HCEC 1CT (cell line): ENCODE data around the gene YJEFN3.

Experiments
- DNase-seq: peaks from one replicate; pipeline ENCODE4 v3.0.0-alpha.2; 2017

YJEFN3 gene

DNA sequence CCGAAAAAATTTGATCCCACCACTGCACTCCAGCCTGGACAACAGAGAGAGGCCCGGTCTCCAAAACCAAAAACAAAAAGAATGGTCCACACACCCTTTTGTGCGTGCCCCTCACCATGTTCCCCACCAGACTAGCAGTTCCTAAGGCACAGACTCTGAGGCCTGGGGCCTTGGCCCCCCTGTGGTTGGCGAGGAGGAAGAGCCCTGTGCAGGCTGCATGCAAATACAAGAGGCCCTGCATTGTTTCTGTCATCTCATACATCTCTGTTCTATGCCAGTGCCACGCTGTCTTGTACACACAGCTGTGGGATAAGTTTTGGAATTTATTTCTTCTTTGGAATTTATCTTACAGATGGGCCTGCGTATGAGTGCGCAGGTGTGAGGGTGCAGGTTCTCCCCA, 4.7 kb upstream of the YJEFN3 start:
- DNase-seq = no peak

DNA sequence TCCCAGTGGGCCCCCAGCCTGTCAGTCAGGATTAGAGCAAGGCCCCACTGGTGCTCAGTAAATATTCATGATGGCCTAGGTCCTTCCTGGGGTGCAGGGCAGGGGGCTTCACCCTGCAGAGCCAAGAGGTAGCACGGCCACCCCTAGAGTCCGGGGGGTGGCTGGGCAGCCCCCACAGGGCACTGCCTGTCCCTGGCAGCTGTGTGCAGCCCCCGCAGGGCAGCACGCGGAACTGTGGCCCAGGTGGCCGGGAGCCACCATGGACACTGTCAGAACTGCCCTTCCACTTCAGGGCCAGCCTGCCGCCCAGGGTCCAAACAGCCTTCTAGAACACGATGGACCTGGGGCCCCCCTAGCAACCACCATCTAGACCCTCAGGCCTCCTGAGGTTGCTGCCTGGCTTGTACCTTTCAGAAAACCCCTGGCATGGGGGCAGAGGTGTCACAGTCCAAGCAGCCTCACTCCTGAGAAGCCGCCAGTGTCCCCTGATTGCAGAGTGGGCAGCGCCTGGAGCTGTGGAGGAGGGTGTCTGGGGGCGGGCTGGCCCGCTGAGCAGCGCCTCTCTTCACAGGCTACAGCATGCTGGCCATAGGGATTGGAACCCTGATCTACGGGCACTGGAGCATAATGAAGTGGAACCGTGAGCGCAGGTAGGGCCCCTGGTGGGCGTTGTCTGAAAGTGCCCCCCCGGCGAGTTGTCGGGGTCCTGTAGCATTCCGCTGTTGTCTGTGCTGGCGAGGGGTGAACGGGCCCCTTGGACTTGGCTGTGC, 2.9 kb upstream of the YJEFN3 start:
- no peak for DNase-seq

DNA sequence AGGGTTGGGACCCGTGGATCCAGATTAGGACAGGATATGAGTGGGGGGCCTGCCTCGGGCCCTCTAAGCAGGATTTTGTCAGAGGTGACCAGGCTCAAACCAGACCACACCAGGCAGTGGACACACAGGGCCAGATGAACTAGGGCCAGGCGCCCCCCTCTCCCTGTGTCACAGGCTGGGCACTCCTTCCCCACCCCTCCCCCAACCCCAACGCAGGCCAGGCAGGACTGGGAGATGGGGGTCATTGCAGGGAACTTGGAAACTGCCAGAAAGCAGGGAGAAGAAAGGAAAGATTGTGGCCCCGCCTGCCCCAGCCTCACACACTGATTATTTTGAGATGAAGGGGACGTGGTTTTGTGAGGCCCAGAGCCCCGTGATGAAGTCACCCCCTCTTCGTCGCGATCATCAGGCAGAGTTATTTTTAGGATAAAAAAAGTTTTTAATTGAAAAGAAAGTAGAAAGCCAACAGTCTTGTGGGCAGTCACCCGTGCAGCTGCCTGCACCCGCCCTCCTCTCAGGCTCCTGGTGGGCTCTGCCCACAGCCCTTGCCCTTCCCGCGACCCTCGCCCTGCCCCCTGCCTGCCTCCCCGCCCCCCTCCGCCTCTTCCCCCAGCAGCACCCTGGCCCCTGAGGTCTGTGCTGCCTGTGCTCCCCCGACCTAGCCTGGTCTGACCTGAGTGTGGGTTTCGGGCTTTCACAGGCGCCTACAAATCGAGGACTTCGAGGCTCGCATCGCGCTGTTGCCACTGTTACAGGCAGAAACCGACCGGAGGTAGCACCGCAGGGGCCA, 1.9 kb upstream of the YJEFN3 start:
- no peak for DNase-seq

DNA sequence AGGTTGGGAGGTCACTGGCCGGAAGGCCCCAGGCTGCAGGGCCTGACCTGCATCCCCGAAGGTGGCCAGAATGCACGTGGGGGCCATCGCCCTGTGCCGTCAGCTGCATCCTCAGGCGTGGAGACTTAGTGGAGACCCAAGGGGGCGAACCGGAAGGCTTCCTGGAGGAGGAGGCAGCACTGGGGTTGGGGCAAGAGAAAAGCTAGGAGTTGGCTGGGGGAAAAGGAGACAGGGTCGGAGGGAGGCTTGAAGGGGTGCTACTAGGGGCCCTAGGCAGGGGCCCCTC, 1.4 kb upstream of the YJEFN3 start:
- DNase-seq = no peak

DNA sequence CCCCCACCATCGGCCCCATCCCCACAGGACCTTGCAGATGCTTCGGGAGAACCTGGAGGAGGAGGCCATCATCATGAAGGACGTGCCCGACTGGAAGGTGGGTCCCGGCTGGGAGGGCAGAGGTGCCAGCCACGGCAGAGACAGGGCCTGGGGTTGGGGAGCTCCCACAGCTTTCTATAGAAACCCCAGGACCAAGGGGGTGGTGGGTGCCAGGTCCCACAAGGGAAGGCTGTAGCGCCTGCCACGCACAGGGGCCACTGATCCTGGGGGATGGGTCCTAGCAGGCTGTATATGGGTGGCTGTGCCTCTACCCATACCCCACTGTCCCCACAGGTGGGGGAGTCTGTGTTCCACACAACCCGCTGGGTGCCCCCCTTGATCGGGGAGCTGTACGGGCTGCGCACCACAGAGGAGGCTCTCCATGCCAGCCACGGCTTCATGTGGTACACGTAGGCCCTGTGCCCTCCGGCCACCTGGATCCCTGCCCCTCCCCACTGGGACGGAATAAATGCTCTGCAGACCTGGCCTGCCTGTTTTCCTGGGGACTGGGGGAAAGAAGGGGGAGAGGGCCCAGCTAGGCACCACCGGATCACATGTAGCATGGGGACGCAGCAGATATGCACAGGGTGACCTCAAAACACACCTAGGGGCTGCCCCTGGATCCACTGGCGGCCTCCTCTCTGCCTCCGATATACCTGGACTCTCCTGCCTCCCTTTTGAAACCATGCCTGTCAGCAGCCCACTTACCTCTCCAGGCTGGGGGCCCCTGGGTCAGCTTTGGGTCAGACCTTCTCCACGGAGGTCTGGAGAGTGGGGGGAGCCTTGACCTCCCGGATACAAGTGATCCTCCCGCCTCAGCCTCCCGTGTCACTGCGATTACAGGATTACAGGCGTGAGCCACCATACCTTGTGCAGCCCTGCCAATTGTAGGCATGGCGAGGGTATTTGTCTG, 761 bp upstream of the YJEFN3 start:
- DNase-seq = no peak

DNA sequence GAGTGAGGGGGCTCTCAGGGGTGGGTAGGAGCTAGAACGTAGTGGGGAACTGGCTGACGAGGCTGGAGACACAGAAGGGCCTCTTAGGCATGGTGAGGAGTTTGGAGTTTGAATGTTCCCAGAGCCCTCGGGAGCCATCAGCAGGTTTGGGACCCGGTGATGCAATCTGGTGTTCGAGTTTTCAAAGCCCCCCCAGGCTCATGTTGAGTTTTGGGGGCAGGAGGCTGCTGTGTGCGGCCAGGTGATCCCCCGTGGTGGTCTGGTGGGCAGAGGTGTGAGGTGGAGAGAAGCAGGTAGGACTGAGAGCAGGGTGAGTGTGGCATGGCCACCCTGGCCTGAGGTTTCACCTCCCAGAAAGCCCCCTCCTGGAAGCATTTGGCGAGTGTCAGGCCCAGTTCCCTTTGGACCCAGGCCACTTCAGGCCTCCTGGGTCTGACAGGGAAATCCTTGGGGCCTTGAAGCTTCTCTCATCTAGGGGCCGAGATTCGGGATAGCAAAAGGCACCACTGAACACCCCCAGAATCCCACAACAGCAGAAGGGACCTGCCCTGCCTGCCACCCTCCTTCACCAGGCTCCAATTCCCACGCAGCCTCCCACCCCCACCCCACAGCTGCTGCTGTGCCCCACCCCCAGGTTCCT, 1.2 kb downstream of the YJEFN3 start:
- no peak for DNase-seq

DNA sequence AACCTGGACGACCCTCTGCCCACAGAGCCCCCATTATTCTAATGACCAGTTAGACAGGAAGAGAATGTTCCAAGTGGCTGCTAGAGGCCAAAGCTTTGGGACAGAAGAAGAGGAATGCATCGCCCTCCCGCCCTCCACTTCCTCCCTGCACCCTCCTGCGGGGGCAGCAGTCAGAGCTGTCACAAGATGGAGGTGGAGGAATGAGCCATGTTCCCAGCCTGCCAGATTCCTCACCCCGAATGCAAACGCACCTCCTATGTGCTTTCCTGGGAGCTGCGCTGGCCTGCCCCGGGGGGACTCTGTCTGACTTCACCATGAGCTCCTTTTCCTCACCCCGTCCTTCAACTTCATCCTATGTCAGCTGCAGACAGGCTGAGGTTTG, 1.7 kb downstream of the YJEFN3 start:
- DNase-seq = no peak

DNA sequence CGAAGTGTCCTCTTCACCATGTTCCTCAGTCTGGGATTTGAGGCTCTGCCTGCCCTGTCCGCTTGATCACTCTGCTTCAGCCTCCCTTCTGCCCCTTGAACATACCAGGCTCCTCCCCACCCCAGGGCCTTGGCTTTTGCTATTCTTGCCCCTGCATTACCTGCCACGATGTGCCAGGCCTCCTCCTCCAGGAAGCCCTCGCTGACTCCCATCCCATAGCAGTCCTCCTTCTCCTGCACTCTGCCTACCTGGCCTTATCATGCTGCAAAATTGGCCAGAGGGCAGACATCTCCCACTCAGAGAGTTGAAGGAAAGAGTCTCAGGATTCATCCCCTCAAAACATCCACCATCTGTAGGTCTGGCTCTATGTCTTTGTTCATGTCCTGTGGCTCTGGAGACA, 2.2 kb downstream of the YJEFN3 start:
- DNase-seq = no peak

DNA sequence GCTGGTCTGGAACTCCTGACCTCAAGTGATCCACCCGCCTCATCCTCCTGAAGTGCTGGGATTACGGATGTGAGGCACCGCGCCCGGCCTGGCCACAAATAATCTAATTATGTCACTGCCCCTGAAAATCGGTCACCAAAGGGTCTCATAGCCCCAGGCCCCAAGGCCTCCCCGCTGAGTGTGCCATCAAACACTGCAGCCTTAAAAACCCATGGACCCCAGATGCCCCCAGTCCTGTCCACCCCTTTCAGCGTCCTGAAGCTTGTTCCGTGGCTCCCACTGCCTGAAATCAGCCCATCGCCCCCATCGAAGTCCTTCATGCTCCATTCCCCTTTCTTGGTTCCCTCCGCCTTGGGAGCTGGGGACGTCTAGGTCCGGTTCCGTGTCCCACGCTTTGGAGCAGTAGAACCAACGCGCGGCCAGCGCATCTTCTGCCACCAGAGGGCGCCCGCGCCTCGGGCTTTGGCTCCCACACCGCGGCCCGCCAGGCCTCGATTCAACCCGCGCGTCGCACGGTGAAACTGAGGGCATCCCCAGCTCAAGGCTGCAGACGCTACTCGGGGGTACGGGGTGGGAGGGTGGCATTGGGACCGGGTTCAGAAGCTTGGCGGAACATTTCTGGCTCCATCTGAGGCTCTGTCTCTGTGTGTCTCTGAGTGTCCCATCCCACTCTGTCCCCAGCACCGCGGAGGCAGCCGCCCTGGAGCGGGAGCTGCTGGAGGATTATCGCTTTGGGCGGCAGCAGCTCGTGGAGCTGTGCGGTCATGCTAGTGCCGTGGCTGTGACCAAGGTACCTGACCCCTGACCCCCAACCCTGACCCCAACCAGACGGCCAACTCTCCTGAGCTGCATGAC, 3.5 kb downstream of the YJEFN3 start:
- DNase-seq = peak; percentile 37

DNA sequence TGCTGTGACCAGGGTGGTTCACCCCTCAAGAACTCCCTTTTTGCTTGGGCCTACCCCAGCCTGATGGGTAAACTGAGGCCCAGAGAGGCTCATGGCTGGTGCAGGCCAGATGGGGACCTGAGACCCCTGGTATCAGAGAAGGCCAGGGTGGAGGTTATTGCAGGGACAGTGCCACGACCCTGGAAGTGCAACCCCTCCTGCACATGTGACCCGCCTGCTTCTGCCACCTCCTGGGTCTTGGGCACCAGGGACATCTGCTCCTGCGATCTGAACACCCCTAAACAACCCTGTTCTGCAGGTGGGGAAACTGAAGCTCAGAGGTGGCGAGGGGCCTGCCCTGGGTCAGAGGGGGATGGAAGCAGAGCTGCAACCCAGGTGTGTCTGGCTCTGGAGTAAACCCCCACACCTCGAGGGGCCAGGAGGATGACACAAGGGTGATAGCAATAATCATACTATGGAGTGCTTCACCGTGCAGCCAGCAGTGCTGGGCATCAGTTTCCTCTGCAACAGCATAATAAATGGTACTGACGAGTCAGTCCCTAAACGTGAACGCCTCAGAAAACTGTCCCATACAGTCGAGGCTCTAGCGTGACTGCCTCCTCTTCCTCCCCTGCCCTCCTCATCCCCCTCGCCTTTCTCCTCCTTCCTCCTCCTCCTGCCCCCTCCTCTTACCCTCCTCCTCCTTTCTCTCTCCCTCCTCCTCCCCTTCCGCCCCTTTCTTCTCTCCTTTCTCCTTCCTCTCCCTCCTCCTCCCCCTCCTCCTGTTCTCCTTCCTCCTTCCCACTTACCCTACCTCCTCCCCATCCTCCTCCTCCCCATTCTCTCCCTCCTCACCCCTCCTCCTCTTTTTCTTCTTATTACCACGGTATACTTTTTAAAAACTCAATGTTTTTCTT, 4.3 kb downstream of the YJEFN3 start:
- no peak for DNase-seq

DNA sequence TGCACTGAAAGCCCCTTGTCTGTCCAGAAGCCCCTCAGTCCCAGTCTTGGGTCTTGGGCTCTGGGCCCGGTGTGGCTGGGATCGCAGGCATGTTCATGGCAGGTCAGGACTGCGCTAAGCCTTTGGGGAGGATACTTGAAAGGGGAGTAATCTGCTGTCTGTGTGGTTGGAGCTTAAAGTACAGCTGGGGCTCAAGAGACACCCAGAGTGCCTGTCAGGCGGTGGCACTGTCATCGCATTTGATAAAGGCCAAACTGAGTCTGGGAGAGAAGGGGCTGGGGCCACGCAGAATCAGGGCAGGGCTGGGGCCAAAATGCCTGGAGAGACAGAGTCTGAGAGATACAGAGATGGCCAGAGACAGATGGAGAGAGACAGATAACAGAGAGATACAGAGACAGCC, 5.1 kb downstream of the YJEFN3 start:
- no peak for DNase-seq

DNA sequence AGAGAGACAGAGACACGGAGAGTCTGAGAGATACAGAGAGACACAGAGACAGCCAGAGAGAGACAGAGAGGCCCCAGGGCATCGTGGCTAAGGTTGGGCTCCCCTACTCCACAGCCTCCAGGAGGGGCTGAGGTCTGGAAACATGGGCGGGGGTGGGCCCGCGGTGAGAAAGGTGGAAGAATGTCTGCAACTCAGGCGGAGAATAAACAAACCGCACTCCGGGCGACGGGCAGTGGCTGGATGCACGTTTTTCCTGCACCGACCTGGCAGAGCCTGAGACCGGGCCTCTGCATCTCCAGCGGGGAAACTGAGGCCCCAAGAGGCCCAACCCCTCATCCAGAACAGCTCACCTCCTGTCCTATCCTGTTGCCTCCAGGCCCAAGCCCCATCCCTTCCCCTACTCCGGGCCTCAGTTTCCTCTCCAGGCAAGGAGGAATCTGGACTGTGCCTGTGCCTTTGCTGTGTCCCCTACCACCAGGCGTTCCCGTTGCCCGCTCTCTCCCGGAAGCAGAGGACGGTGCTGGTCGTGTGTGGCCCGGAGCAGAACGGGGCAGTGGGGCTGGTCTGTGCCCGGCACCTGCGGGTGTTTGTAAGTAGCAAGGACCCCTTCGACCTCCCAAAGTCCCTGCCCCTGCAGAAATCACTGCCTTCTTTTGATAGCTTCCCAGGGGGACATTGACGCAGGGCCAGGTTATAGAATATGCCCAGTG, 6.0 kb downstream of the YJEFN3 start:
- no peak for DNase-seq

DNA sequence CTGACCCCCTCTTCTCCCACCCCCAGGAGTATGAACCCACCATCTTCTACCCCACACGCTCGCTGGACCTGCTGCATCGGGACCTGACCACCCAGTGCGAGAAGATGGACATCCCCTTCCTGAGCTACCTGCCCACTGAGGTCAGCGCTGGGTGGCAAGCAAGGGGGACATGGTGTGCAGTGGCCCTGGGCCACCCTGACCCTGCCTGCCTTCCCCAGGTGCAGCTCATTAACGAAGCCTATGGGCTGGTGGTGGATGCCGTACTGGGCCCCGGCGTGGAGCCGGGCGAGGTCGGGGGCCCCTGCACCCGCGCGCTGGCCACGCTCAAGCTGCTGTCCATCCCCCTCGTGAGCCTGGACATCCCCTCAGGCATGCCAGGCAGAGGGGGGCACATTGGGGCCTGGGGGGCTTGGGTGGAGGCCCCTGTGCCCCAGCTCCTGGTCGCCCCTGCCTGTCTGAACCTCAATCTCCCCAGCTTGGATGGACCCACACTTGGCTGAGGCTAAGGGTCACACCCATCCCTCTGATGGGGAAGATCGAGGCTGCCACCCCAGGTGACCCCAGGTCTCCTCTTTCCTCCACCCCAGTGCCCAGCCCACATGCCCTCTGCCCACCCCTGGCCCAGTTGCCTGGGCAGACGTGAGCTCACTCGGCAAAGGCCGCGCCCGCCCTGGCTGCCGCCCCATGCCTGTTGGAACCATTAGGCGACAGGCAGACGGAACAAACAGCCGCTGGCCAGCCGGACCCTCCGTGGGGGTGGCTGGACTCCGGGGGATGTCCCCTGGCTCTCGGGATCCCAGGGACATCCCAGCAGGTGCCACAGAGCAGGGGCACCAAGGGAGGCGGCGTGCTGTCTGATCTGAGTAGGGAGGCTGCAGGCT, 6.8 kb downstream of the YJEFN3 start:
- no peak for DNase-seq

DNA sequence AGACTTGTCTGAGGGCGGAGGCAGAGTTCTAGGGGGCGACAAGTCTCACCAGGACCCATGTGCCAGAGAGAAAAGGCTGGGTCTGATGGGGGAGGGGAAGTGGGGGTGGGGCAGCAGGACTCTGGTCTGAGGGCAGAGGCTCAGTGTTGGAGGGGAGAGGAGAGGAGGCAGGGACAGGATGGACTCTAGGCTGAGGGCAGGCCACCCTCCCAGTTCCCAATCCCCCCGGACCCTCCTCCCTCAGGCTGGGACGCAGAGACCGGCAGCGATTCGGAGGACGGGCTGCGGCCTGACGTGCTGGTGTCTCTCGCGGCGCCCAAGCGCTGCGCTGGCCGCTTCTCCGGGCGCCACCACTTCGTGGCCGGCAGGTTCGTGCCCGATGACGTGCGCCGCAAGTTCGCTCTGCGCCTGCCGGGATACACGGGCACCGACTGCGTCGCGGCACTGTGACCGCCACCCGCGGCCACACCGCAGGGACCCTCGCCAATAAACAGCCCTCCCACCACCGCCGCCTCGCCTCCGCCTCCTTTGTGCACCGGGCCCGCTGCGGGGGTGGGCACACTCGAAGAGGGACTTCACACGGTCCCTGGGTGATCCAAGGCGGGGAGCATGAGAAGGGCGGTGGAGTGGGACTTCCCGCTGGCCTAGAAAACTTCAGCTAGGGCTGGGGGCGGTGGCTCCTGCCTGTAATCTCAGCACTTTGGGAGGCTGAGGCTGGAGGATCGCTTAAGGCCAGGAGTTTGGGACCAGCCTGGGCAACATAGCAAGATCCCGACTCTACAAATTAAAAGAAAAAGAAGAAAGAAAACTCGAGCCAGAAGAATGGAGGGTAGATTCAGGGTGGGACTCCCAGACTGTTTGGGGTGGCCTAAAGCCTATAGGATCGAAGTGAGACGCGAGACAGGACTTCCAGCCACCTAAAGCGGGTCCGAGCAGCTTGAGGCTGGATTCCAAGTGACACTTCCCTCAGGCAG, 8.7 kb downstream of the YJEFN3 start:
- no peak for DNase-seq

DNA sequence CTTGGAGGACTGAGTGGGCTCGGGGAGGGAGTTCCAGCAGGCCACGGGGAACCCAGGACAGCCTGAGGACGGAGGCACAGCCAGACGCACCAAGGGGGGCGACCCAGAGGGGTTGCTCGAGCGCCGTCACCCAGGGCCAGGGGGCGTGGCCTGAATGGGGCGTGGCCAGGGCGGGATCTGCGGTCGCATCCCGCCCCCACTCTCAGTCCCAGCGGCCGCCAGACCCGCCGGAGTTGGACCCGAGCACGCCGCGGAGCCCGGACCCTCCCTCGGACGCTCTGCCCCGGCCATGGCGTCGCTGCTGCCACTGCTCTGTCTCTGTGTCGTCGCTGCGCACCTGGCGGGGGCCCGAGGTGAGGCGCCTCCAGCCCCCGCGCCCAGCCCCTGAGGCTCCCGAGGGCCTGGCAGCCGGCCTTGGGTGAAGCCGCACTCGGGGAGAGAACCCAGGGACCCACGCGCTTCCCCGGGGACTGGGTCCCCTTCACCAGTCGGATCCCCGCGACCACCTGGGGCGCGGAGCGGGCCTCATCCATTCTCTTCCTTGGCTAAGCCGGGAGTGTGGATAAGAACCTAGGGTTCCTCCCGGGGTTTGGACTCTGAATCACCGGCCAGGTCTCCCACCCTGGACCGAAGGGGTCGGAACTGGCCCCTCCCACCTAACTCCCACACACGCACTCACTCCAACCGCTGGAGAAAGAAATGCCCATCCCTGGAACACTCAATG, 9.5 kb downstream of the YJEFN3 start, which contains the start of gene CILP2:
Gene CILP2 (plus strand): TSS at position 205 of the 724 bp plus-strand sequence. CDS start 85 bp downstream, at position 290.
- no peak for DNase-seq

DNA sequence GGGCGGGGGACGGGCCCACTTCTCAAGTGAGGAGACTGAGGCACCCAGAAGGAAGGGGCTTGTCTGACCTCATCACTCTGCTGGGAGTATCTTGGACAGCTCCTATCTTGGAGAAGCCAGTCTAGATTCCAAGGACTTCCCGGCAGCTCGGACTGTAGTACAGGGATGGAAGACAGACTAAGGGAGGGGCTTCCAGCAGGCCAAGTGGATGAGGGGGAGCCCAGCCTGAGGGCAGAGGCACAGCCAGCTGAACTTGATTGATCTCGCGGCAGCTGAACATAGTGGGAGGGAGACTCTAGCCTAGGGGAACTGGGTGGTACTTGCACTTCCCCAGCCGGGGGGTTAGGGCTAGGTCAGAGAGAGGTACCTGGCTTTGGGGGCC, 10.1 kb downstream of the YJEFN3 start:
- DNase-seq = no peak

DNA sequence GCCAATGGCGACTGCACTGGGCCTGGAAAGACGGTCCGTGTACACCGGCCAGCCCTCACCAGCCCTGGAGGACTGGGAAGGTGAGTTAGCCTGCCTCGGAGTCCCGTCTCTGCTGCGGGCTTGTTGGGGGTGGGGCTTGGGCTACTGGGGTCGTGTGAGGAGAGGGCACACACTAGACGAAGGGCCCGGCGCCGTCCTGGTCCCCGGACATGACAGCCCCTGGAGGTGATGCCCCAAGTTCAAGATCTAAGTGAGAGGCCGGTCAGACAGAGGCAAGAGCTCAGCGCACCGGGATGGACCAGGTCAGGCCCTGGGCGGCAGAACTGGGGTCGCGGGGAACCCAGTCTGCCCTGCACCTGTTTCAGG, 11.0 kb downstream of the YJEFN3 start:
- DNase-seq = no peak
